ENCODE measurements around the gene KATNAL1. TPM values are rescaled to one million over a fixed set of nuclear protein-coding genes. Genes with fewer than 3 reads are reported as not detected.

Gene KATNAL1
- polyA plus RNA-seq, 3 donors: 0.49 to 1.2 (median 1.0) TPM

DNA sequence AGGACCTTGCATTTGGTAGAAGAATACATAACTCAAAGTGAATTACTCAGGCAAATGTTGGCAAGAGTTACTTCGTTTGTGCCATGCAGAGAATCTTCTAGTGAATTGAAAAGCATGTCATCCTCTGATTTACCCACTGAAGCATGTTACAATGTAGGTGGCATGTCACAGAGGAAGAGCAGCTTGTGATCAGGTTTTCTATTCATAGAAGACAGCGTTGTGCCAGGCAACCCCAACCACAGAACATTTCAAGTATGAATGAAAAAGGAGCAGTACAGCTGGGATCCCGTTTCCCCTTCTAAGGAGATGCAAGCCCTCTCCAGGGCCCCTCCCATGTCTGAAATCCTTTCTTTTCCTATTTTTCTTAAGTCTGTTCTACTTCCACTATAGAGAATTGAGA, 6.0 kb upstream of the KATNAL1 start:
- no peaks in the 10 kb centered on the region for H3K79me2 ChIP-seq (ENCODE audit: insufficient read depth, low read length)
- no peak overlapping the region for H3K9ac ChIP-seq (ENCODE audit: insufficient read depth, low read length, poor library complexity, severe bottlenecking)
- peaks cover 27 to 41% of the 10 kb centered on the region in 2 donors for H3K4me1 ChIP-seq (ENCODE audit: control insufficient read depth in 1 of 2, insufficient read depth in 2 of 2, low read length in 2 of 2)
- H4K20me1 ChIP-seq (ENCODE audit: insufficient read depth, low read length): no peaks in the 10 kb centered on the region
- no peaks in the 10 kb centered on the region for H3K9me3 ChIP-seq (replicated peaks in 1 of 2; ENCODE audit: control insufficient read depth in 1 of 2, insufficient read depth in 1 of 2, low read length in 2 of 2)
- no peak overlapping the region for H3K4me2 ChIP-seq (replicated peaks; ENCODE audit: extremely low read depth, low read length, poor library complexity, severe bottlenecking)
- H3K27ac ChIP-seq (ENCODE audit: low read depth in 1 of 2, low read length in 2 of 2): no peak overlapping the region
- WGBS (ENCODE audit: insufficient coverage): 71% methylated on average over 1 of the region's 3 CpGs
- Mint-ChIP-seq H3K36me3 (no peaks in the 10 kb centered on the region), H3K27ac (no peak overlapping the region), H3K4me3 (no peak overlapping the region), H3K9me3 (peaks cover 0 to 2% (median 0%) of the 10 kb centered on the region in 7 donors), H3K27me3 (ENCODE audit: low read depth in 3 of 3) (peaks cover 0 to 2% (median 0%) of the 10 kb centered on the region in 3 donors), H3K4me1 (peaks cover 14% of the 10 kb centered on the region)
- H2AFZ ChIP-seq (ENCODE audit: insufficient read depth, low read depth, low read length, poor library complexity, severe bottlenecking): no peak overlapping the region
- DNase-seq: no peak
- H3K27me3 ChIP-seq (ENCODE audit: control insufficient read depth in 2 of 2, insufficient read depth in 2 of 2, low read length in 2 of 2): no peaks in the 10 kb centered on the region
- no peak overlapping the region for H3K4me3 ChIP-seq (replicated peaks in 1 of 3; ENCODE audit: low read depth in 2 of 3, low read length in 3 of 3)
- H3K36me3 ChIP-seq (replicated peaks in 1 of 2; ENCODE audit: control insufficient read depth in 1 of 2, insufficient read depth in 2 of 2, low read length in 2 of 2): no peaks in the 10 kb centered on the region
- intact Hi-C loops (cut with micrococcal nuclease): no loop called here
- TF ChIP-seq, protein P1, sequence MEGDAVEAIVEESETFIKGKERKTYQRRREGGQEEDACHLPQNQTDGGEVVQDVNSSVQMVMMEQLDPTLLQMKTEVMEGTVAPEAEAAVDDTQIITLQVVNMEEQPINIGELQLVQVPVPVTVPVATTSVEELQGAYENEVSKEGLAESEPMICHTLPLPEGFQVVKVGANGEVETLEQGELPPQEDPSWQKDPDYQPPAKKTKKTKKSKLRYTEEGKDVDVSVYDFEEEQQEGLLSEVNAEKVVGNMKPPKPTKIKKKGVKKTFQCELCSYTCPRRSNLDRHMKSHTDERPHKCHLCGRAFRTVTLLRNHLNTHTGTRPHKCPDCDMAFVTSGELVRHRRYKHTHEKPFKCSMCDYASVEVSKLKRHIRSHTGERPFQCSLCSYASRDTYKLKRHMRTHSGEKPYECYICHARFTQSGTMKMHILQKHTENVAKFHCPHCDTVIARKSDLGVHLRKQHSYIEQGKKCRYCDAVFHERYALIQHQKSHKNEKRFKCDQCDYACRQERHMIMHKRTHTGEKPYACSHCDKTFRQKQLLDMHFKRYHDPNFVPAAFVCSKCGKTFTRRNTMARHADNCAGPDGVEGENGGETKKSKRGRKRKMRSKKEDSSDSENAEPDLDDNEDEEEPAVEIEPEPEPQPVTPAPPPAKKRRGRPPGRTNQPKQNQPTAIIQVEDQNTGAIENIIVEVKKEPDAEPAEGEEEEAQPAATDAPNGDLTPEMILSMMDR (IDR thresholded peaks at IDR 0.05): no peak

- Histone ChIP-seq H2AFZ (ENCODE audit: insufficient read depth, low read depth, low read length, poor library complexity, severe bottlenecking) (no peak overlapping the region), H3K36me3 (replicated peaks in 1 of 2; ENCODE audit: control insufficient read depth in 1 of 2, insufficient read depth in 2 of 2, low read length in 2 of 2) (no peaks in the 10 kb centered on the region), H3K4me1 (ENCODE audit: control insufficient read depth in 1 of 2, insufficient read depth in 2 of 2, low read length in 2 of 2) (peaks cover 29 to 45% of the 10 kb centered on the region in 2 donors), H4K20me1 (ENCODE audit: insufficient read depth, low read length) (no peaks in the 10 kb centered on the region), H3K9me3 (replicated peaks in 1 of 2; ENCODE audit: control insufficient read depth in 1 of 2, insufficient read depth in 1 of 2, low read length in 2 of 2) (no peaks in the 10 kb centered on the region), H3K27ac (ENCODE audit: low read depth in 1 of 2, low read length in 2 of 2) (no peak overlapping the region), H3K79me2 (ENCODE audit: insufficient read depth, low read length) (no peaks in the 10 kb centered on the region), H3K27me3 (ENCODE audit: control insufficient read depth in 2 of 2, insufficient read depth in 2 of 2, low read length in 2 of 2) (no peaks in the 10 kb centered on the region), H3K4me3 (replicated peaks in 1 of 3; ENCODE audit: low read depth in 2 of 3, low read length in 3 of 3) (no peak overlapping the region), H3K4me2 (replicated peaks; ENCODE audit: extremely low read depth, low read length, poor library complexity, severe bottlenecking) (no peak overlapping the region), H3K9ac (ENCODE audit: insufficient read depth, low read length, poor library complexity, severe bottlenecking) (no peak overlapping the region)
- peaks cover 0 to 2% (median 0%) of the 10 kb centered on the region in 3 donors for H3K27me3 Mint-ChIP-seq (ENCODE audit: low read depth in 3 of 3)
- no CpG with 5 or more reads among the region's 1 CpG for WGBS (ENCODE audit: insufficient coverage)
- peaks cover 0 to 2% (median 0%) of the 10 kb centered on the region in 7 donors for H3K9me3 Mint-ChIP-seq
- no peak overlapping the region for H3K4me3 Mint-ChIP-seq
- peaks cover 17% of the 10 kb centered on the region for H3K4me1 Mint-ChIP-seq
- no peak overlapping the region for H3K27ac Mint-ChIP-seq
- intact Hi-C loops (cut with micrococcal nuclease): no loop called here
- TF ChIP-seq, protein P1 (IDR thresholded peaks at IDR 0.05): no peak
- H3K36me3 Mint-ChIP-seq: no peaks in the 10 kb centered on the region
- DNase-seq: no peak
Measured at GRCh38 chr13:30312904-30313303, 5.6 kb upstream of the KATNAL1 start.

Measured in CD14-positive monocyte (primary cell).